Glomerular visceral epithelial cell (primary cell): ENCODE measurements around the gene CCSER2.

Experiments used
- DNase-seq: peaks from one replicate; pipeline ENCODE4 v3.0.0-alpha.2; 2016; ENCODE audit errors: extremely low spot score

The CCSER2 gene

GRCh38 chr10:84548869-84549268, 220.5 kb downstream of the CCSER2 start:
- DNase-seq, result no peak

GRCh38 chr10:84549368-84550165, 221.2 kb downstream of the CCSER2 start:
- no peak for DNase-seq

- no peak for DNase-seq
Measured at GRCh38 chr10:84550756-84551436, 222.5 kb downstream of the CCSER2 start.

GRCh38 chr10:84551437-84552120, 223.2 kb downstream of the CCSER2 start:
- no peak for DNase-seq

- DNase-seq, result no peak
Measured at GRCh38 chr10:84552478-84552877, 224.1 kb downstream of the CCSER2 start.

GRCh38 chr10:84562592-84562991, 234.2 kb downstream of the CCSER2 start:
- DNase-seq, result no peak

GRCh38 chr10:84563355-84563754, 235.0 kb downstream of the CCSER2 start:
- no peak for DNase-seq

GRCh38 chr10:84563868-84564267, 235.5 kb downstream of the CCSER2 start:
- DNase-seq, result no peak

- DNase-seq, result no peak
Measured at GRCh38 chr10:84565881-84566582, 237.6 kb downstream of the CCSER2 start.

GRCh38 chr10:84567133-84567532, 238.7 kb downstream of the CCSER2 start:
- no peak for DNase-seq
